ENCODE results near the gene ZBTB25. TPM values are rescaled to one million over a fixed set of nuclear protein-coding genes. Genes with fewer than 3 reads are reported as not detected.
"Not testable (repeated sequence)": the region's sequence is repeated elsewhere in the genome, so short reads cannot be mapped to it uniquely, and the experiment has no call there.

Gene ZBTB25
- total RNA-seq, 4 donors from 2014 or later: 6.9 to 13.7 (median 10.4) TPM

DNA sequence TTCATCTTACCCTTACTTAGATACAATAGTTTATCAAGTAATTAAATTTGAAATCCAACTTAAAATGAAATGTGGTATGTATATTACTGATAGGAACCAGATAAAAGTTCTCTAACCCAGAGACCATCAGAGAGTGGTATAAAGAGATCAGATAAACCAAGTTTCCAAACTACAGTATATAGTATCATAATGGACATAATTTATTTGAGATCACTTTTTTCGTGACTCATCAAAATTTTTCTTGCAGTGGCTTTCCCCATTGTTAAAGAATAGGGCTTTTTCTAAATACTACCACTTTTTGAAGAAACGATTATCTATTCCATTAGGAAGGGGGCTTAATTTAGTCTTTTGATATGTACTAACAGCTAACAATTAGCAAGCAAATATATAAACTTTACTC is 21.7 kb upstream of the ZBTB25 start:
- Histone ChIP-seq H3K4me1 (peaks cover 17 to 28% of the 10 kb centered on the region in 2 donors), H3K9me3 (no peaks in the 10 kb centered on the region), H3K4me3 (no peak overlapping the region), H3K27ac (peak overlapping the region in 1 of 4 donors; percentile 44), H3K36me3 (peaks cover 0 to 21% of the 10 kb centered on the region in 2 donors), H3K27me3 (no peaks in the 10 kb centered on the region)
- in situ Hi-C loops (cut with MboI; ENCODE audit: low sequenced_read_pairs in 4 of 4): loop anchor here in 1 of 4 donors (25.0 kb wide), 1 partner anchor 112 kb away; no protein-coding TSS in a partner anchor
- intact Hi-C loops (cut with DNase I; ENCODE audit: low total_unique reads): no loop called here
- no peak for TF ChIP-seq CTCF (IDR thresholded peaks at IDR 0.05 in 4 of 5, conservative IDR thresholded peaks at IDR 0.05 in 1 of 5)
- no peak for TF ChIP-seq POLR2A (IDR thresholded peaks at IDR 0.05)
- DNase-seq: no peak
- ATAC-seq: no peak

- Histone ChIP-seq H3K27me3 (no peaks in the 10 kb centered on the region), H3K4me3 (no peak overlapping the region), H3K36me3 (peaks cover 0 to 21% of the 10 kb centered on the region in 2 donors), H3K4me1 (peaks cover 29 to 40% of the 10 kb centered on the region in 2 donors), H3K9me3 (no peaks in the 10 kb centered on the region), H3K27ac (peak overlapping the region in 1 of 4 donors; percentile 65)
- TF ChIP-seq POLR2A (IDR thresholded peaks at IDR 0.05) (no peak), CTCF (IDR thresholded peaks at IDR 0.05 in 4 of 5, conservative IDR thresholded peaks at IDR 0.05 in 1 of 5) (no peak)
- in situ Hi-C loops (cut with MboI; ENCODE audit: low sequenced_read_pairs in 4 of 4): no loop called here
- ATAC-seq (no peak), DNase-seq (no peak)
- intact Hi-C loops (cut with DNase I; ENCODE audit: low total_unique reads): no loop called here
These were observed 19.1 kb upstream of the ZBTB25 start for GRCh38 chr14:64522591-64523355.

DNA sequence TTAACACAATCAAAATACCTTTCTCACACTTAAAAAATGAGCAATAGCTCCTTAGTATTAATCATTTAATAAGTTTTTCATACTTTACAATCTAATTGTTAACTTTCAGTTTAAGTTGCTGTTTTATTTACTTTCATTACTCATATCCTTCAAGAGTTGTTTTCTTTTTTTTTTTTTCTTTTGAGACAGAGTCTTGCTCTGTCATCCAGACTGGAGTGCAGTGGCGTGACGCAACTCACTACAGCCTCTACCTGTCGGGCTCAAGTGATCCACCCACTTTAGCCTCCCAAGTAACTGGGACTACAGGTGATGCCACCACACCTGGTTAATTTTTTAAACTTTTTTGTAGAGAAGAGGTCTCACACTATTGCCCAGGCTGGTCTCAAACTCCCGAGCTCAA is 17.1 kb upstream of the ZBTB25 start:
- intact Hi-C loops (cut with DNase I; ENCODE audit: low total_unique reads): no loop called here
- peaks cover 38% of the 10 kb centered on the region in 2 donors for H3K4me1 ChIP-seq

DNA sequence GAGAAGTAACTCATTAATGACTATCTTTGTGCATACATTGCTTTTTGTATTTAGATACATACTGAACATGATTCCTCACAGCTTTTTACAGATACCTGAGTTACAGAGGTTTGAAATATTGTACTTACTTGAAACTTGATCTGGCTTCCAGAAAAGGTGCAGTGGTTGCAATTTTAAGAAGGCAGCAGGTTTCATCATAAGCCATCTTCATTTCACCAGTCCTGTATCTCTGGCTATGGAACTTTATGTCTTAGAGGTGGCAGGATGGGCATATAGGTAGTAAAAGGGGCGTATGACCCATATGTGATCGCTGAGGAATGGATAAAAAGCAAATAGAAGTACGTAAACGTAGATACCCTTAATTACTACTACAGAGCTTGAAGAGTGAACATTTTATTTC is 14.6 kb upstream of the ZBTB25 start:
- DNase-seq: no peak
- ATAC-seq: peak; percentile 76 to 88
- intact Hi-C loops (cut with DNase I; ENCODE audit: low total_unique reads): no loop called here
- in situ Hi-C loops (cut with MboI; ENCODE audit: low sequenced_read_pairs in 4 of 4): no loop called here
- Histone ChIP-seq H3K4me1 (peaks cover 43 to 51% of the 10 kb centered on the region in 2 donors), H3K4me3 (no peak overlapping the region), H3K27ac (peak overlapping the region; percentile 49 to 59 (median 56)), H3K9me3 (no peaks in the 10 kb centered on the region), H3K36me3 (peaks cover 0 to 17% of the 10 kb centered on the region in 2 donors), H3K27me3 (no peaks in the 10 kb centered on the region)
- no peak for TF ChIP-seq POLR2A (IDR thresholded peaks at IDR 0.05)
- TF ChIP-seq CTCF (IDR thresholded peaks at IDR 0.05 in 4 of 5, conservative IDR thresholded peaks at IDR 0.05 in 1 of 5): no peak

More for the DNA sequence above, 17.1 kb upstream of the ZBTB25 start:
- in situ Hi-C loops (cut with MboI; ENCODE audit: low sequenced_read_pairs in 4 of 4): no loop called here
- Histone ChIP-seq H3K27me3 (no peaks in the 10 kb centered on the region), H3K36me3 (peaks cover 0 to 21% of the 10 kb centered on the region in 2 donors), H3K4me3 (no peak overlapping the region), H3K27ac (peak overlapping the region in 1 of 4 donors; percentile 18), H3K9me3 (no peaks in the 10 kb centered on the region)
- no peak for DNase-seq
- no peak for ATAC-seq
- TF ChIP-seq POLR2A (IDR thresholded peaks at IDR 0.05) (no peak), CTCF (IDR thresholded peaks at IDR 0.05 in 4 of 5, conservative IDR thresholded peaks at IDR 0.05 in 1 of 5) (no peak)

DNA sequence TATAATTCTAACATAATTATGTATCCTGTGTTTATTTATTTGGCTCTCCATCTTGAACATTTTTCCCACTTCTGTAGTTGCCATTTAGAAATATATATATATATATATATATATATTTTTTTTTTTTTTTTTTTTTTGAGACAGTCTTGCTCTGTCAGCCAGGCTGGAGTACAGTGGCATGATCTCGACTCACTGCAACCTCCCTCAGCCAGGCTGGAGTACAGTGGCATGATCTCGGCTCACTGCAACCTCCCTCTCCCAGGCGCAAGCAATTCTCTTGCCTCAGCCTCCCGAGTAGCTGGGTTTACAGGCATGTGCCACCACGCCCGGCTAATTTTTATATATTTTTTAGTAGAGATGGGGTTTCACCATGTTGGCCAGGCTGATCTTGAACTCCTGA is 14.0 kb upstream of the ZBTB25 start:
- not testable (repeated sequence) for H3K4me3 ChIP-seq

More for the DNA sequence above, 14.0 kb upstream of the ZBTB25 start:
- peaks cover 44 to 54% of the 10 kb centered on the region in 2 donors for H3K4me1 ChIP-seq
- in situ Hi-C loops (cut with MboI; ENCODE audit: low sequenced_read_pairs in 4 of 4); H3K27me3 ChIP-seq; ATAC-seq; intact Hi-C loops (cut with DNase I; ENCODE audit: low total_unique reads); H3K9me3 ChIP-seq; DNase-seq: not testable (repeated sequence)
- peak overlapping the region; percentile 49 to 59 (median 56) for H3K27ac ChIP-seq
- peaks cover 0 to 12% of the 10 kb centered on the region in 2 donors for H3K36me3 ChIP-seq
